Activated CD4-positive, alpha-beta T cell treated with anti-CD3 and anti-CD28 coated beads, Interleukin-10, Interleukin-2, amounts not matched to agents 100 ng/mL and 50 ng/mL, durations not matched to agents 16 hours and 8 hours (primary cell): ENCODE results near the gene ENPP7.
"Not testable (repeated sequence)": the region's sequence is repeated elsewhere in the genome, so short reads cannot be mapped to it uniquely, and the experiment has no call there.

Source experiments
- DNase-seq: peaks from one replicate; pipeline ENCODE4 v3.0.0-alpha.2; 2020

ENPP7 gene

DNA sequence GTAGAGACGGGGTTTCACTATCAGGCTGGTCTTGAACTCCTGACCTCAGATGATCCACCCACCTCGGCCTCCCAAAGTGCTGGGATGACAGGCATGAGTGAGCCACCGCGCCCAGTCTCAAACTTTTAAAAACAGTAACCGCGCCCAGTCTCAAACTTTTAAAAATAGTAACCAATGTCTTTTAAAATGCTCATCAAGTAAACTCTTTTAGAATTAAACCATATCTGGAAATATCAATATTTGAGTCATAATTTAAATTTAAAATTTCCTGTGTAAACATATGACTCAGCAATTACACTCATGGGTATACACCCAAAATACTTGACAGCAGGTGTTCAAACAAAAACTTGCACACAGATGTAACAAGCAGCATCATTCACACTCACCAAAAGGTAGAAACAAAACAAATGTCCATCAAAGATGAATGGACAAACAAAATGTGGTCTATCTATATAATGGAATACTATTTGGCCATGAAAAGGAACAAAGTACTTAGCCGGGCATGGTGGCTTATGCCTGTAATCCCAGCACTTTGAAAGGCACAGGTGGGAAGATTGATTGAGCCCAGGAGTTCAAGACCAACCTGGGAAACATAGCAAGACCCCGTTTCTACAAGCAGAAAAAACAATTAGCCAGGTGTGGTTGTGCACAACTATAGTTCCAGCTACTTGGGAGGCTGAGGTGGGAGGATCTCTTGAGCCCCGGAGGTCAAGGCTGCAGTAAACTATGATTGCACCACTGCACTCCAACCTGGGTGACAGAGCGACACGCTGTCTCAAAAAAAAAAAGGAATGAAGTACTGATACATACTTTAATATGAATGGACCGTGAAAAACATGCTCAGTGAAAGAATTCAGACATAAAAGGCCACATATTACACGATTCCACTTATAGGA, 20.2 kb downstream of the ENPP7 start:
- no peak for DNase-seq

- no peak for DNase-seq
These were observed 21.4 kb downstream of the ENPP7 start for GRCh38 chr17:79752175-79752574.

DNA sequence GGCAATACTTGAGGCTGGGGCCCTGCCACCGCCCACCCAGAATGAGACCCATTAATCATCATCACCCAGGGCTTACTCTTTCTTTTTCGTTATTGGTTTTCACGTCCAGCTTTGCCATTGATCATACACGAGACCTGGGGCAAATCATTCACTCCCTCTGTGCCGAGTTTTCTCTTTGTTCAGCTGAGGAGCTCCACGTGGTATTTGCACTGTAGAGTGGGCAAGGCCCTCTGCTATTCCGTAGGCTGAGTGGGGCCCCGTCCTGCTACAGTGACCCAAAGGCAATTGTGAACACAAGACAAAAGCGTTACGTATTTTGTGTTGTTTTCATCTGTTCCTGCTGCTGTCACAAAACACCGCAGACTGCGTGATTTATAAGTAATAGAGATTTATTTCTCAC, 23.6 kb downstream of the ENPP7 start:
- DNase-seq = no peak

DNA sequence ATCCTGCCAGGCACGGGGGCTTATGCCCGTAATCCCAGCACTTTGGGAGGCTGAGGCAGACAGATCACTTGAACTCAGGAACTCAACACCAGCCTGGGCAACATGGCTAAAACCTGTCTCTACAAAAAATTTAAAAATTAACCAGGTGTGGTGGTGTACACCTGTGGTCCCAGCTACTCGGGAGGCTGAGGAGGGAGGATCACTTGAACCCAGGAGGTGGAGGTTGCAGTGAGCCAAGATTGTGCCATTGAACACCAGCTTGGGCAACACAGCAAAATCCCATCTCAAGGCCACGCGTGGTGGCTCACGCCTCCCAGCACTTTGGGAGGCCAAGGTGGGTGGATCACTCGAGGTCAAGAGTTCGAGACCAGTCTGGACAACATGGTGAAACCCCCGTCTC, 24.2 kb downstream of the ENPP7 start:
- DNase-seq = not testable (repeated sequence)

DNA sequence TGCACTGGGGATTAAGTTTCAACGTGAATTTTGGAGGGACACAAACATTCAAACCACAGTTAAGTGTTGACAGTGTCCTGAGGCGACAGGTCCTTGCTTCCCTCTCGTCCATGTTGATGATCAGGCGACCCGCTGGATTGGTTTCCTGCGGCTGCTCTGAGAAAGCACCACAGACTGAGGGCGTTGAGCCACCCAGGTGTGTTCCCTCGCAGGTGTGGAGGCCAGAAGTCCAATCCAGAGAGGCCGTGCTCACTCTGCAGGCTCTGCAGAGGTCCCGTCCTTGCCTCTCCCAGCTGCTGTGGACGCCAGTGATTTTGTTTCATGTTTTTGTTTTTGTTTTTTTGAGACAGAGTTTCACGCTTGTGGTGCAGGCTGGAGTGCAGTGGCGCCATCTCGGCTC, 24.8 kb downstream of the ENPP7 start:
- DNase-seq = no peak

- no peak for DNase-seq
These were observed 26.5 kb downstream of the ENPP7 start for GRCh38 chr17:79757140-79757745.

DNA sequence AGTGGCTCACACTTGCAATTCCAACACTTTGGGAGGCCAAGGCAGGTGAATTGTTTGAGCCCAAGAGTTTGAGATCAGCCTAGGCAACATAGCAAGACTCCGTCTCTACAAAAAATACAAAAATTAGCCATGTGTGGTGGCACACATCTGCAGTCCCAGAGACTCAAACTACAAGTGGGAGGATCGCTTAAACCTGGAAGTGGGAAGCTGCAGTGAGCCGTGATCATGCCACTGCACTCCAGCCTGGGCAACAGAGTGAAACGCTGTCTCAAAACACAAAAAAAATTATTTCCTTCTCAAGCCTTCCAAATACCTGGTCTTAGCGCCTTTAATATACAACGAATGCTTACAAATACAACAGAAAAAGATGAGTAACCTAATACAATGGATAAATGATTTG, 27.5 kb downstream of the ENPP7 start:
- no peak for DNase-seq

GRCh38 chr17:79760197-79760906, 29.6 kb downstream of the ENPP7 start:
- DNase-seq = no peak

GRCh38 chr17:79761894-79762589, 31.3 kb downstream of the ENPP7 start:
- no peak for DNase-seq

DNA sequence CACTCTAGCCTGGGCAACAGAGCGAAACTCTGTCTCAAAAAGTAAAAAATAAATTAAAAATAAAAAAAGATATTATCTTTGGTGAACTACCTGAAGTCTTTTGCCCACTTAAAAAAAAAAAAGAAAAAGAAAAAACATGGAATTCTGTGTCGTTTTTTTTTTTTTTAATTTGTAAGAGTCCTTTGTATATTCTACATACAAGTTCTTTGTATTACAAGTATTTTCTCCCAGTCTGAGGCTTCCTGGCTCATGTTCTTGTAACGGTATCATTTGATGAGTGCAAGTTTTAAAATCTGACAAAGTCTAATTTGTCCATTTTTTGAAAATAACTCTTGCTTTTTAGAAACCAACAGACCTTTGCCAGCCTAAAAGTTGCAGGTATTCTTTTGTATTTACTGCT, 35.0 kb downstream of the ENPP7 start:
- no peak for DNase-seq

DNA sequence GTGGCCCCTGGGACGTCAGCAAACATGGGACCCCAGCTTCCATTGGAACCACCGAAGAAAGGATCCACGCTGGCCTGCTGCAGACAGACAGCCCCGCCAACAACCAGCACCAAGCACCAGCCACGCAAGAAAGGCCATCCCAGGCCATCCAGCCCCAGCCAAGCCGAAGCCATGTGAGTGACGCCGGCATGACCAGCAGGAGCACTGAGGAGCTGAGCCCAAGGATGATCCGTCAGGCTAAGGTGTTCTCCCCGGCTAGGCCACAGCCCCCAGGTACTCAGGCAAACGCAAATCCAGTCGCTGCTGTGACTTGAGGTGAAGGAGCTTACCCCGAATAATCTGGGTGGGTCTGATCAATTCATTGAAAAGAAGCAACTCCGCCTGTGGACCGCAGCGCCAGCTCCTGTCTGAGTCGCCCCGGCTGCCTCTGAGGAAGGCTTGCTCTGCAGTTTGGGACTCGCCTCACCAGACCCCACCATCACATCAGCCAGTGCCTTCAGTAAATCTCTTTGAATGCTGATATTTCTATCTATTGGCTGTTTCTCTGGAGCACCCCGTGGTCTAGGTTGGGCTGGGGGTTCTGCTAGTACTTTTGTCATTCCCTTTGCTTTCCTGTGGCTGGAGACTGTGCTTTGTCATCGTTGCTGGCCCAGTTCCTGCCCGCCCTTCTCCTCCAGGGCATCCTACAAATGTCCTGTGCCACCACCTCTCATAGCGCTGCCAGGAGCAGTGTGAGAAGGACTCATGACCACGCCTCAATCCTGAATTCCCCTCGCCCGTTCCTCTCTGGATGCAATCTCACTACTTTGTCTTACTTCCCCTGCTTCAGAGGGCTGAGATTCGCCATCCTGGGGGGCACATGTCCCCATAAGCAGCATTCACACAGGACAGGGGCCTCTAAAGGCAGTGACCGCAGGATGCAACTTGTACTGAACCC, 39.1 kb downstream of the ENPP7 start:
- no peak for DNase-seq

DNA sequence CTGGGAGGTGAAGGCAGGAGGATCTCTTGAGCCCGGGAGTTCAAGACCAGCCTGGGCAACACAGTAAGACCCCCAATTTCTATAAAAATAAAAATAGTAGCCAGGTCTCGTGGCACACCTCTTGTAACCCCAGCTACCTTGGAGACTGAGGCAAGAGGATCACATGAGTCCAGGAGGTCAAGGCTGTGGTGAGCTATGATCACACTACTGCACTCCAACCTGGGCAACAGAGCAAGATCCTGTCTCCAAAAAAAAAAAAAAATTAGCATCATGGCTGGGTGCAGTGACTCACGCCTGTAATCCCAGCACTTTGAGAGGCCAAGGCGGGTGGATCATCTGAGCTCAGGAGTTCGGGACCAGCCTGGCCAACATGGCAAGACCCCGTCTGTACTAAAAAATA, 40.5 kb downstream of the ENPP7 start:
- no peak for DNase-seq

DNA sequence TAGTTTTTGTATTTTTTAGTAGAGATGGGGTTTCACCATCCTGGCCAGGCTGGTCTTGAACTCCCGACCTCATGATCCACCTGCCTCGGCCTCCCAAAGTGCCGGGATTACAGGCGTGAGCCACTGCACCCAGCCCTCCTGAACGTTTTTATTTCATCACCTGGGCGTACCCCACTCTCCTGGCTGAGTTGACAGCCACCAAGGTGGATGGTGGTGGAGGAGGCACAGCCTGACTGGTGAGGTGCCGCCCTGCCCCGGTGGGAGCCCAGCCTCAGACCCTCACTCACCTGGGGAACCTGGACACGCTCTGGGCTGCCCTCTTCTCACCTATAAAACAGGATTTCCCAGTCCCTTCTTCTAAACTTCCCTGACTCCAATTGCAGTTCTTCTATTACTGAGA, 42.0 kb downstream of the ENPP7 start:
- DNase-seq = not testable (repeated sequence)

DNA sequence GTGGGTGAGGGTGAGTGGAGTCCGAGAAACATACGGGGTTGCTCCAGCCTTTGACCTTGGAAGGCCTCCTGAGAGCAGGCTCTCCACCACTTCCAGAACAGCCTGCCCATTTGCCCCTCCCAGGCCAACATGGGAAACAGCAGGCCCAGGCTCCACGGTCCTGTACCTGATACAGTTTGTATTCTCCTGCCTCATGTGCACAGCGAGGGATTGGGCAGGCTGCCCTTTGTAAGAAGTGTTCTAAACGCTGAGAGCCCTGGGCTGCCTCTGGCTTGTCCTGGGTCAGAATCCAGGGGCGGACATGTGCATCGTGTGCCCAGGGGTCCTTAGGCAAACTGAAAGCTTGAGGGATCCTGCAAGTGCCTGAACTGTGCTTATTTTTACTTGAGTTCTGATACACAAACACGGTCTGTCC, 43.8 kb downstream of the ENPP7 start:
- no peak for DNase-seq

DNA sequence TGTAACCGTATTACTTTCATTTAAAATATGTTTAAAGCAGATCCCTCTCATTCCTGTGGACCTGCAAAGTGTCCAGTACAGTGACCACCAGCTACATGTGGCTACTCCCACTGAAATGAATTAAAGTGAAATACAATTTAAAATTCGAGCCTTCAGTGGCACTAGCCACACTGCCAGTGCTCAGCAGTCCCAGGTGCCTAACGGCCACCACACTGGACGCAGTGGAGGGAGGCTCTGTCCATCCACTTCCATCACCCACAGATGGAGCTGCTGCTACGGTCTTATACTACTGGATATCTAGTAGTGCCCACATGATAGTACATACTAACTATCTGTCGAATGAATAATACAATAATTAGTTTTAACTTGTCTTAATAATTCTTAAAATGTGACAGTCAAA, 44.9 kb downstream of the ENPP7 start:
- DNase-seq = no peak

- DNase-seq = no peak
These were observed 45.8 kb downstream of the ENPP7 start for GRCh38 chr17:79776376-79777119.

DNA sequence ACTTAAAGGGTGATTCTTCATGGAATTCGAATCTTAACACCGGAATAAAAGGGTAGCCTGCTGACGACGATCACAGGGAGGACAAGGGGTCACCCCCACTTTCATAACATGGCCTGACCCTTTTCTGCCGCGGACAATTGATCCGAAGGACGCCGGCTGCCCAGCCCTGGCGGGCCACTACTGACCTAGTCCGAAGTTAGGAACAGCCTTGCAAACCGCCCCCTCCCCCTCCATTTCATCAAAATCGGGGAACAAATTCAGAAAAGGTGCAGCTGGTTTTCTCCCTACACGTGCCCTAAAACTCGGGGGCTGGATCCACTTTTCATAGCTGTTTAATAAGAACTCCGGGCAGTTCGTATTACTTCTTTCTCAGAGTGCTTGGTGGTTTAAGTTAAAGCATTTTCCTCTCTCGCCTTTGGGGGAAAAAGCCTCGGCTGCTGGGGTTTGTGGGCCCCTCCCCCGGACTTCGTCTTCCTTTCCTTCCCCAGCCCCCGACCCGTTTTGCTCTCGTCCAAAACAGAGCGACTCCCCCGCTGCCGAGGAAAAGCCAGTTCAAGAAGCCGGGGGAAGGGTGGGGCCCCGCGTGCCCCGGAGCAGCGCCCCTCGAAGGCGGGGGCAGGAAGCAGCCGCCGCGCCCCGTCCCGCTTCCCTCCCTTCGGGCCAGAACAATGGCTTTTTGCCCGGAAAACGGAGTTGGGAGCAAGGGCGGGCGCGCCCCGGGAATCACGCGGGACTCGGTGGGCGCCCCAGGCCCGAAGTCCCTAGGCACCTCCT, 46.6 kb downstream of the ENPP7 start:
- peak; percentile 30 for DNase-seq

DNA sequence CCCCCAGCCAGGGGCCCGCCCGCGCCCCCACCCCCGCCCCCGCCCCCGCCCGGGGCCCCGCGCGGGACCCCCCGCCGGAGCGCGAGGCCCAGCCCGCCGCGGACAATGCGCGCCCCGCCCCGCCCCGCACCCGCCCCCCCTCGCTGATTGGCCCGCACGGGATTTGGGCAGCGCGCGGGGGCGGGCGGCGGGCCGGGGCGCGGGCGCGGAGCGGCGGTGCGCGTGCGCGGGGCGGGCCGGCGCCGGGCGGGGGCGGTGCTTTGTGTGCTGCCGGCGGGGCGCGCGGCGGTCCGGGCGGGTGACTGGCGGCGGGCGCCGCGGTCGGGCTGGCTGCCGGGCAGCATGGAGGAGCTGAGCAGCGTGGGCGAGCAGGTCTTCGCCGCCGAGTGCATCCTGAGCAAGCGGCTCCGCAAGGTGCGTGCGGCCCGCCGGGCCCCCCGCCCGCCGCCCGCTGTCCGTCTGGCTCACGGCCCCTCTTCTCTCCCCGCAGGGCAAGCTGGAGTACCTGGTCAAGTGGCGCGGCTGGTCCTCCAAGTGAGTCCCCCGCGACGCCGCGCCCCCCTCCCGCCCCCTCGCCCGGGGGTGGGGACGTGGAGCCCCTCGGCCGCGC, 47.3 kb downstream of the ENPP7 start, which contains the start of gene CBX2:
TSS of gene CBX2 (plus strand) at position 255 of the 610 bp plus-strand sequence. CDS start at position 343, 88 bp downstream.
- peak; percentile 81 for DNase-seq

GRCh38 chr17:79778504-79779083, 47.9 kb downstream of the ENPP7 start:
- DNase-seq = no peak
